Activated T-cell treated with anti-CD3 and anti-CD28 coated beads, Interleukin-2, amount 50 U/mL, for 72 hours (primary cell): ENCODE data around the gene PCNT. TPM values are rescaled to one million over a fixed set of nuclear protein-coding genes. Genes with fewer than 3 reads are reported as not detected.
"Not testable (repeated sequence)": the region's sequence is repeated elsewhere in the genome, so short reads cannot be mapped to it uniquely, and the experiment has no call there.

ENCODE experiments used
- ATAC-seq, 2 donors: fragments of 150-1000 bp; cut with Tn5 transposase; replicated peaks in 1 of 2; 2 replicates each; pipeline ENCODE4 v1.10.0; 2021; ENCODE audit warnings: moderate library complexity in 2 of 2, mild to moderate bottlenecking in 1 of 2
- DNase-seq, 2 donors: peaks; one replicate each; pipeline ENCODE4 v3.0.0; 2021 to 2022; ENCODE audit warnings: mixed read lengths in 1 of 2
- H3K27ac Mint-ChIP-seq: one replicate; pipeline ENCODE4 v1.8.0; 2022; ENCODE audit warnings: mild to moderate bottlenecking, moderate library complexity, mixed read lengths
- H3K27me3 Mint-ChIP-seq: one replicate; pipeline ENCODE4 v1.8.0; 2022; ENCODE audit warnings: low read depth, mixed read lengths
- H3K36me3 Mint-ChIP-seq, 2 donors: one replicate each; pipeline ENCODE4 v1.8.0; 2022; ENCODE audit warnings: mixed read lengths in 2 of 2, mild to moderate bottlenecking in 1 of 2; ENCODE audit not compliant: insufficient read depth in 2 of 2
- H3K4me1 Mint-ChIP-seq: one replicate; pipeline ENCODE4 v1.8.0; 2022; ENCODE audit warnings: low read depth, mixed read lengths
- H3K4me3 Mint-ChIP-seq, 2 donors: one replicate each; pipeline ENCODE4 v1.8.0; 2022; ENCODE audit warnings: mild to moderate bottlenecking in 2 of 2, mixed read lengths in 2 of 2, moderate library complexity in 2 of 2
- H3K9me3 Mint-ChIP-seq, 2 donors: one replicate each; pipeline ENCODE4 v1.8.0; 2022; ENCODE audit warnings: mixed read lengths in 2 of 2
- total RNA-seq, 2 donors: library from RNA; stranded (reverse); gene quantifications; one replicate each; pipeline ENCODE4 v1.2.3, GENCODE V29; 2022

Gene PCNT
- total RNA-seq, 2 donors from 2014 or later: 69.6 to 83.5 TPM

DNA sequence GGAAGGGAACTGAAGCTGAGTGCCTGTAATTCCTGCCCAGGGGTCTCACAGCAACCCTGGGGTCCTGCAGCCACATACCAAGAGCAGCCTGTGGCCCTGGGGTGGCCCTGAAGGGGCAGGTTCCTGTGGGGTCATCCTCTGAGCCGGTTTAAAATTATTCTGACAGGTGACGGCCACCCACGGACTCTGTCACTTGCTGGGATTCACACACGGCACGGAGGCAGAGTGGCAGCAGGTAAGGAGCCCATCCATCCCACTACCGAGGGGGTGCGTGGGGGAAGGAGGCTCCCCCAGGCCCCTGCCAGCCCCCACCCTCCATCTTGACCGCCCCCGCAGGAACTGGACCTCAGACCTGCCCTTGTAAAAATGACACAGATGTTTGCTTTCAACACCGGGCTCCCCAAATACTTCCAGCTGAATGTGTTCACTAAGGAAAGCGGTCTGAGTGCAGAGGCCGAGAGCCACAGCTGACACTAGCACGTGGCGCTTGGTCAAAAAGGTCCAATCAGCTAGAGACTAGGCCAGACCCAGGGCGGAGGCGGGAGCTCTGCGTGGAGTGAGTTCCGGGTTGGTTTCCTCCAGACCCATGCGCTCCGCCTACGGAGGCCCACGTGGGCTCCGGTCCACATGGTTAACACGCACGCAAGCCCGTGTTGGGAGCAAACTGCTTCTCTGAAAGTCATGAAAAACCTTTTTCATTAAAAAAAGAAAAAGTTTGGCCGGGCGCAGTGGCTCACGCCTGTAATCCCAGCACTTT, 27.8 kb upstream of the PCNT start:
- ATAC-seq: peak in 1 of 2 donors; percentile 87
- H3K27ac Mint-ChIP-seq: no peak overlapping the region
- H3K36me3 Mint-ChIP-seq: peaks cover 5 to 19% of the 10 kb centered on the region in 2 donors

DNA sequence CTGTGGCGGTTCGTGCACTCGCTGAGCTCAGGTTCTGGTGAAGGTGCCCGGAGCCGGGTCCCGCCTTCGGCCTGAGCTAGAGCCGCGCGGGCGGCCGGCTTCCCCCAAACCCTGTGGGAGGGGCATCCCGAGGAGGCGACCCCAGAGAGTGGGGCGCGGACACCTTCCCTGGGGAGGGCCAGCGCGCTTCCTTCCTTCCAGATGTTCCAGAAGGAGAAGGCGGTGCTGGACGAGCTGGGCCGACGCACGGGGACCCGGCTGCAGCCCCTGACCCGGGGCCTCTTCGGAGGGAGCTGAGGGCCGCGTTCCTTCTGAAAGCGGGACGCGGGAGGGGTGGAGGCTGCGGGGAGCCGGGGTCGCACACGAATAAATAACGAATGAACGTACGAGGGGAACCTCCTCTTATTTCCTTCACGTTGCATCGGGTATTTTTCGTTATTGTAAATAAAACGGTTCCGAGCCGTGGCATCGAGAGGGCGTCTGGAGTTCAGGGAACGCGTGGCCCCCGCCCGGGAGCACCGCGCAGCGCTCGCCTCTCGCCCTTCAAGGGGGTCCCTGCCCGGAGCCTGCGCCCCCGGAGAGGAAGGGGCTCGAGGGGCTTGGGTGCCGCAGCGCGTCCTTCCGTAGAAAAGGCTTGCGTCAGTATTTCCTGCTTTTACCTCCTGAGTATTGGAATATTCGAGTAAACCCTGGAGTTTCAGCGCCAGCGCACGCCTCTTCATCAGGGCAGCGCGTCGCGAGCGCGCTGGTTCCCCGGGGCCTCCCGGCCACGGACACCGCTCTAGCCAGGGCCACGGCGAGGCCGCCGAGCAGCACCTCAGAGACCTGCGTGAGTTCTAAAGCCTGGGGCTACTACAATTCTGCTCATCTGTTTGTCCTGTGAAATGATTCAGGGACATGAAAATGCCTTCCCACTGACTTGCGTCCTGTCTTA, 26.4 kb upstream of the PCNT start:
- Mint-ChIP-seq H3K4me3 (peak overlapping the region; percentile 70 to 75), H3K4me1 (peaks cover 11% of the 10 kb centered on the region), H3K27ac (no peak overlapping the region), H3K9me3 (no peaks in the 10 kb centered on the region), H3K27me3 (peaks cover 5% of the 10 kb centered on the region), H3K36me3 (peaks cover 5 to 14% of the 10 kb centered on the region in 2 donors)
- ATAC-seq (peak; percentile 31 to 37), DNase-seq (no peak)

More for the DNA sequence above, 27.8 kb upstream of the PCNT start:
- no peaks in the 10 kb centered on the region for H3K9me3 Mint-ChIP-seq
- H3K4me1 Mint-ChIP-seq: peaks cover 11% of the 10 kb centered on the region
- peaks cover 5% of the 10 kb centered on the region for H3K27me3 Mint-ChIP-seq
- peak in 1 of 2 donors; percentile 65 for DNase-seq
- peak overlapping the region; percentile 36 to 58 for H3K4me3 Mint-ChIP-seq

DNA sequence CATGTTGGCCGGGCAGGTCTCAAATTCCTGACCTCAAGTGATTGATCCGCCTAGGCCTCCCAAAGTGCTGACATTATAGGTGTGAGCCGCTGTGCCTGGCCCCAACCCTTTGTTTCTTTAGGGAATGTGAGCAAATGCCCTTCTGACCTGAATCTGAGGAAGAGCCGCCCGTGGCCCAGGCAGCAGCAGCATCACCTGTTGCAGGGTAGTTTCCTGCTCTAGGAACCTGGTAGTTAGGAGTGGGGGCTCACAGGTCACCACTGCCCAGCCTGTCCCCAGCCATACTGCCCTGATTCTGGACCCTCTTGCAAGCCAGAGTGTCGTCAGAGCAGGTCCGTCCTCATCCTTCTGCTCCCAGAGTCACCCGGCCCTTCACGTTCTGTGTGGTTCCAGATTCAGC, 24.8 kb upstream of the PCNT start:
- peaks cover 5% of the 10 kb centered on the region for H3K27me3 Mint-ChIP-seq
- H3K36me3 Mint-ChIP-seq: peaks cover 5 to 17% of the 10 kb centered on the region in 2 donors
- H3K27ac Mint-ChIP-seq: no peak overlapping the region
- H3K4me1 Mint-ChIP-seq: peaks cover 11% of the 10 kb centered on the region
- no peaks in the 10 kb centered on the region for H3K9me3 Mint-ChIP-seq
- ATAC-seq: no peak
- H3K4me3 Mint-ChIP-seq: peak overlapping the region in 1 of 2 donors; percentile 50
- no peak for DNase-seq

- Mint-ChIP-seq H3K27me3 (peaks cover 5% of the 10 kb centered on the region), H3K4me1 (no peaks in the 10 kb centered on the region), H3K36me3 (peaks cover 10 to 27% of the 10 kb centered on the region in 2 donors), H3K9me3 (no peaks in the 10 kb centered on the region), H3K4me3 (no peak overlapping the region), H3K27ac (no peak overlapping the region)
- DNase-seq (no peak), ATAC-seq (no peak)
Measured at GRCh38 chr21:46301759-46302158, 22.2 kb upstream of the PCNT start.

GRCh38 chr21:46304437-46304836, 19.5 kb upstream of the PCNT start:
- ATAC-seq: no peak
- Mint-ChIP-seq H3K27ac (no peak overlapping the region), H3K36me3 (peaks cover 7 to 29% of the 10 kb centered on the region in 2 donors)

GRCh38 chr21:46304955-46305354, 19.0 kb upstream of the PCNT start:
- DNase-seq: no peak
- peaks cover 7 to 26% of the 10 kb centered on the region in 2 donors for H3K36me3 Mint-ChIP-seq

More at GRCh38 chr21:46304437-46304836, 19.5 kb upstream of the PCNT start:
- no peak for DNase-seq
- H3K27me3 Mint-ChIP-seq: no peaks in the 10 kb centered on the region
- no peaks in the 10 kb centered on the region for H3K4me1 Mint-ChIP-seq
- no peaks in the 10 kb centered on the region for H3K9me3 Mint-ChIP-seq
- no peak overlapping the region for H3K4me3 Mint-ChIP-seq

GRCh38 chr21:46307625-46308024, 16.3 kb upstream of the PCNT start:
- peak in 1 of 2 donors; percentile 48 for ATAC-seq
- H3K27ac Mint-ChIP-seq: no peak overlapping the region
- H3K27me3 Mint-ChIP-seq: no peaks in the 10 kb centered on the region
- H3K36me3 Mint-ChIP-seq: peaks cover 10 to 28% of the 10 kb centered on the region in 2 donors
- H3K4me1 Mint-ChIP-seq: no peaks in the 10 kb centered on the region
- no peak for DNase-seq
- H3K4me3 Mint-ChIP-seq: no peak overlapping the region
- no peaks in the 10 kb centered on the region for H3K9me3 Mint-ChIP-seq

More at GRCh38 chr21:46304955-46305354, 19.0 kb upstream of the PCNT start:
- Mint-ChIP-seq H3K27ac (no peak overlapping the region), H3K9me3 (no peaks in the 10 kb centered on the region), H3K4me1 (no peaks in the 10 kb centered on the region), H3K27me3 (no peaks in the 10 kb centered on the region), H3K4me3 (no peak overlapping the region)
- ATAC-seq: peak in 1 of 2 donors; percentile 39

DNA sequence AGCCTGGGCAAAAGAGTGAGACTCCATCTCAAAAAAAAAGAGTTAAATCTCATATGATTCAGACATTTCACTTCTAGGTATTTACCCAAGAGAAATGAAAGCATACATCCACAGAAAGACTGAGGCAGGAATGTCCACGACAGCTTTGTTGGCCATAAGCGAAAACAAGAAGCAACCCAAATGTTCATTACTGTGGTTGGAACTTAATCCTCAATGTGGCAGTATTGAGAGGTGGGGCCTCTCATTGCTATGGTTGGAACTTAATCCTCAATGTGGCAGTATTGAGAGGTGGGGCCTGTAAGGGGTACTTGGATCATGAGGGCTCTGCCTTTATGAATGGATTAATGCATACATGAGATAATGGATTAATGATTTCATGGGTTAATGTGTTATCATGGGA, 15.5 kb upstream of the PCNT start:
- DNase-seq (no peak), ATAC-seq (no peak)
- Mint-ChIP-seq H3K27ac (no peak overlapping the region), H3K9me3 (no peaks in the 10 kb centered on the region), H3K4me1 (no peaks in the 10 kb centered on the region), H3K36me3 (peaks cover 10 to 28% of the 10 kb centered on the region in 2 donors), H3K4me3 (no peak overlapping the region), H3K27me3 (no peaks in the 10 kb centered on the region)

DNA sequence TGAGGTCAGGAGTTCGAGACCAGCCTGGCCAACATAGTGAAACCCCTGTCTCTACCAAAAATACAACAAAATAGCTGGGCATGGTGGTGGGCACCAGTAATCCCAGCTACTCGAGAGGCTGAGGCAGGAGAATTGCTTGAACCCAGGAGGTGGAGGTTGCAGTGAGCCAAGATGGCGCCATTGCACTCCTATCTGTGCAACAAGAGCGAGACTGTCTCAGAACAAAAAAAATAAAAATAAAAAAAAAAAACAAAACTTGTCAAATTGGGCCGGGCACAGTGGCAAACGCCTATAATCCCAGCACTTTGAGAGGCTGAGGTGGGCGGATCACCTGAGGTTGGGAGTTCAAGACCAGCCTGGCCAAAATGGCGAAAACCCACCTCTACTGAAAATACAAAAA, 13.7 kb upstream of the PCNT start:
- not testable (repeated sequence) for H3K27ac Mint-ChIP-seq, H3K4me1 Mint-ChIP-seq, H3K4me3 Mint-ChIP-seq, H3K9me3 Mint-ChIP-seq, ATAC-seq, H3K27me3 Mint-ChIP-seq, DNase-seq
- peaks cover 5 to 20% of the 10 kb centered on the region in 2 donors for H3K36me3 Mint-ChIP-seq

GRCh38 chr21:46311568-46311967, 12.4 kb upstream of the PCNT start:
- Mint-ChIP-seq H3K9me3 (no peaks in the 10 kb centered on the region), H3K4me3 (no peak overlapping the region), H3K27me3 (no peaks in the 10 kb centered on the region), H3K36me3 (peaks cover 7 to 18% of the 10 kb centered on the region in 2 donors), H3K27ac (no peak overlapping the region), H3K4me1 (no peaks in the 10 kb centered on the region)
- no peak for DNase-seq
- no peak for ATAC-seq

DNA sequence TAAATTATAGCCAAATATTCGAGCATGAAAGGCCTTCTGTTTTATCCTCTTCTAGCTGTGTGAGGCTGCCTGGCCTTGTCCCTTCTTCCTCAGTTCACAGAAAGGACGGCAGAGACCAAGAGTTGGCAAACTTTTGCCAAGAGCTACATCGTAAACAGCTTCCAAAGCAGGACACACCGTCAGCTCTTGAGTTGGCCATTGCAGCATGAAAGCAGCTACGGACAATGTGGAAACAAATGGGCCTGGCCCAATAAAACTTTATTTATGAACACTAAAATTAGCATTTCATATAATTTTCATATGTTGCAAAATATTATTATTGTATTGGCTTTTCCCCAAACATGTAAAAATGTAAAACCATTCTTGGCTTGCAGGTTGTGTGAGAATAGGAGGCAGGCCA, 11.0 kb upstream of the PCNT start:
- H3K27me3 Mint-ChIP-seq: no peaks in the 10 kb centered on the region
- H3K9me3 Mint-ChIP-seq: no peaks in the 10 kb centered on the region
- no peaks in the 10 kb centered on the region for H3K4me1 Mint-ChIP-seq
- H3K4me3 Mint-ChIP-seq: no peak overlapping the region
- H3K27ac Mint-ChIP-seq: no peak overlapping the region
- H3K36me3 Mint-ChIP-seq: peaks cover 7 to 11% of the 10 kb centered on the region in 2 donors
- no peak for ATAC-seq
- no peak for DNase-seq

- Mint-ChIP-seq H3K4me1 (no peaks in the 10 kb centered on the region), H3K36me3 (peaks cover 7 to 9% of the 10 kb centered on the region in 2 donors), H3K27ac (no peak overlapping the region), H3K27me3 (no peaks in the 10 kb centered on the region), H3K4me3 (no peak overlapping the region), H3K9me3 (no peaks in the 10 kb centered on the region)
- no peak for ATAC-seq
- no peak for DNase-seq
Measured at GRCh38 chr21:46314441-46315020, 9.4 kb upstream of the PCNT start.
